ENCODE data around the gene NOTCH2. TPM values are rescaled to one million over a fixed set of nuclear protein-coding genes. Genes with fewer than 3 reads are reported as not detected.
A peak's percentile ranks its signal among the peaks of the same experiment; 100 is the strongest.

NOTCH2 gene
- total RNA-seq, 1 experiment from 2014 or later = 4.7 TPM

DNA sequence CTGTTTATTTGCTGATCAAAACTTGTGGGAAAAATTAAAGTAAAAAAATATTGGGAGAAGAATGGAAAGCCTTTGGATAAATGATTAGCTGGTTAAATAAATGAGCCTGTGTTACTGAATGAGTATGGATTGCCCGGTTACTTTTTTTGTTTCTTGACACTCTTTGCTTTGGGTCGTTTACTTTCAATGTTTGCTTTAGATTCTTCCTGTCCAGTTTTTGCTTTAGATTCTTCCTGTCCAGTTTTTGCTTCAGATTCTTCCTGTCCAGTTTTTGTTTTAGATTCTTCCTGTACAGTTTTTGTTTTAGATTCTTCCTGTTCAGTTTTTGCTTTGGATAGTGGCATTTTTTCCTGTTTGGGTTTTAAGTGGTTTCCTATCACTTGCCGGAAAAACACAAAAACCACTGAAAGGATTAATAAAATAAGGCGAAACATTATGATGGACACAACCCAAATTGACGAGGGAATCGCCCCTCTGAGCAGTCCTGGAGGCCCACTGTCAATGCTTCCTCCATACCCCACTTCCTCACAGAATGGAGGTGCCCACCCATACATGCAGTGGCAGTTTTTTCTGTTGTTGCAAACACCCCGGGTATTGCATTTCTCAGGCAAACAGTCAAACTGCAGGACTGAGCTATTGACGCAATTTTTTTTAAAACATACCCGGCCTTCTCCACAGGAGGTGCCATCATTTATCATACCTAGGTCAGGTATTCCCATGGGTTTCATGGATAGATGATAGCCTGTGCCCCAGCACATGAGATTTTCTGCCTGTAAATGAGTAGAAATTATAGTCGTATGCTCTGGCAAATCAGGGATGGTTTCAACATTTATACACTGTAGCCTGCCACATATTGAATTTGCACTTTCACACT is 175.4 kb downstream of the NOTCH2 start:
- no peaks in the 10 kb centered on the region for H3K9me3 ChIP-seq (ENCODE audit: low read length)
- H3K9me2 ChIP-seq (replicated peaks; ENCODE audit: insufficient read depth, low read length) = no peaks in the 10 kb centered on the region
- no peaks in the 10 kb centered on the region for H4K20me1 ChIP-seq (ENCODE audit: insufficient read depth, low read depth, low read length)
- no peaks in the 10 kb centered on the region for H3K27me3 ChIP-seq (ENCODE audit: low read length)
- H3K9ac ChIP-seq (ENCODE audit: low read length) = no peak overlapping the region
- H3K27ac ChIP-seq (ENCODE audit: low read length) = no peak overlapping the region
- no peaks in the 10 kb centered on the region for H3K4me1 ChIP-seq (ENCODE audit: low read length)
- H2AFZ ChIP-seq (ENCODE audit: low read length) = no peak overlapping the region
- no peak overlapping the region for H3K4me3 ChIP-seq (ENCODE audit: low read length)
- no peak for DNase-seq
- no peaks in the 10 kb centered on the region for H3K79me2 ChIP-seq (ENCODE audit: low read length)
- H3K4me2 ChIP-seq (ENCODE audit: low read depth, low read length, poor library complexity, severe bottlenecking) = no peak overlapping the region
- no peaks in the 10 kb centered on the region for H3K36me3 ChIP-seq (ENCODE audit: insufficient read depth, low read length)

DNA sequence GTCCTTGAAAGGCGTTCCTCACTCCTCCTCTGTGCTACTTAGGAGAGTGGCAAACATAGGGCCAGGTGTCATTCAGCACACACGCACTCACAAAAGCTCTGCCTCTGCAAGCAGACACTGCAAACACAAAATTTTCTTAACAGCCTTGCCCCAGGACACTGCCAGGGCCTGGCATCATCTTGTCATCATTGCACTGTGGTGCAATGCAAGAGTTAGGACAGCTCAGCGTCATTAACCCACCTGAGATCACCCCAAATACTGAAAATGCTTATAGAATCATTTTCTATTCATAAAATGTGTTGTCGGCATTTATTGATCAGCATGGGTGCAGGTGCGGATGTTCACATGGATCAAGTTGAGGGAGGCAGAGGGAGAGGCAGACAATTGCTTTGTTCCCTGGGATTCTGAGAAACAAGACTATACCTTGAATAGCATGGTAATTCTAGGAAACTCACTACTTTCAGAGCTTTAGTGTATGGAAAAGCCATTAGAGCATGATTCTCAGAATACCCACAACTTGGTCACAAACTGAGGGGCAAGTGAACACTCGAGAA is 176.1 kb downstream of the NOTCH2 start:
- no peaks in the 10 kb centered on the region for H3K27me3 ChIP-seq (ENCODE audit: low read length)
- no peaks in the 10 kb centered on the region for H3K36me3 ChIP-seq (ENCODE audit: insufficient read depth, low read length)
- H3K4me3 ChIP-seq (ENCODE audit: low read length) = no peak overlapping the region
- H3K9ac ChIP-seq (ENCODE audit: low read length) = no peak overlapping the region
- H3K9me3 ChIP-seq (ENCODE audit: low read length) = peaks cover 1% of the 10 kb centered on the region; the same call in 1 of the 2 replicates
- H3K79me2 ChIP-seq (ENCODE audit: low read length) = no peaks in the 10 kb centered on the region
- H3K4me2 ChIP-seq (ENCODE audit: low read depth, low read length, poor library complexity, severe bottlenecking) = no peak overlapping the region
- no peak overlapping the region for H2AFZ ChIP-seq (ENCODE audit: low read length)
- H3K9me2 ChIP-seq (replicated peaks; ENCODE audit: insufficient read depth, low read length) = no peaks in the 10 kb centered on the region
- no peak for DNase-seq
- no peaks in the 10 kb centered on the region for H4K20me1 ChIP-seq (ENCODE audit: insufficient read depth, low read depth, low read length)
- no peak overlapping the region for H3K27ac ChIP-seq (ENCODE audit: low read length)
- H3K4me1 ChIP-seq (ENCODE audit: low read length) = no peaks in the 10 kb centered on the region

DNA sequence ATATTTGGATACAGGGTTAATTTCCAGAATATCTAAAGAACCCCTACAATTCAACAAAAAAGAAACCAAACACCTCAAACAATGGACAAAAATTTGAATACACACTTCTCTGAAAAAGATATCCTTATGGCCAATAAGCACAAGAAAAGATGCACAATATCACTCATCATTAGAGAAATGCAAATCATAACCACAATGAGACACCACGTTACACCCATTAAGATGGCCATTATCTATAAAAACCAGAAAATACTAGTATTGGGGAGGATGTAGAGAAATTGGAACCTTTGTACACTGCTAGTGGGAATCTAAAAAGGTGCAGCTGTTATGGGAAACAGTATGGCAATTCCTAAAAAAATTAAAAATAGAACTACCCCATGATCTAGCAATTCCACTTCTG is 178.1 kb downstream of the NOTCH2 start:
- H3K4me3 ChIP-seq (ENCODE audit: low read length) = no peak overlapping the region

DNA sequence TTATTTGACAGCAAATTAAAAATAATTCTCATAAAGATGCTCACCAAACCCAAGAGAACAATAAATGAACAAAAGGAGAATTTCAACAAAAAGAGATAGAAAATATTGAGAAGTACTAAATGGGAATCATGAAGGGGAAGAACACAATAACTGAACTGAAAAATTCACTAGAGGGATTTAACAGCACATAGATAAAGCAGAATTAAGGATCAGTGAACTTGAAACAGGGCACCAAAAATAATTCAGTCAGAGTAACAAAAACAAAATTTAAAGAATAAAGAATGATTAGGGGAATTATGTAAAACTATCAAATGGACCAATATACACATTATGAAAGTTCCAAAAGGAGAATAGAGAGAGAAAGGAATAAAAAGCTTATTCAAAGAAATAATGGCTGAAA is 181.0 kb downstream of the NOTCH2 start:
- H3K4me2 ChIP-seq (ENCODE audit: low read depth, low read length, poor library complexity, severe bottlenecking) = no peak overlapping the region
- H3K27me3 ChIP-seq (ENCODE audit: low read length) = no peaks in the 10 kb centered on the region
- DNase-seq = no peak

More for the DNA sequence above, 178.1 kb downstream of the NOTCH2 start:
- Histone ChIP-seq H3K4me1 (ENCODE audit: low read length) (no peaks in the 10 kb centered on the region), H3K9me3 (ENCODE audit: low read length) (peaks cover 5% of the 10 kb centered on the region; the same call in 1 of the 2 replicates), H4K20me1 (ENCODE audit: insufficient read depth, low read depth, low read length) (no peaks in the 10 kb centered on the region), H3K9ac (ENCODE audit: low read length) (no peak overlapping the region), H3K4me2 (ENCODE audit: low read depth, low read length, poor library complexity, severe bottlenecking) (no peak overlapping the region), H2AFZ (ENCODE audit: low read length) (no peak overlapping the region), H3K79me2 (ENCODE audit: low read length) (no peaks in the 10 kb centered on the region), H3K27ac (ENCODE audit: low read length) (no peak overlapping the region), H3K36me3 (ENCODE audit: insufficient read depth, low read length) (no peaks in the 10 kb centered on the region), H3K27me3 (ENCODE audit: low read length) (no peaks in the 10 kb centered on the region), H3K9me2 (replicated peaks; ENCODE audit: insufficient read depth, low read length) (no peaks in the 10 kb centered on the region)
- no peak for DNase-seq

DNA sequence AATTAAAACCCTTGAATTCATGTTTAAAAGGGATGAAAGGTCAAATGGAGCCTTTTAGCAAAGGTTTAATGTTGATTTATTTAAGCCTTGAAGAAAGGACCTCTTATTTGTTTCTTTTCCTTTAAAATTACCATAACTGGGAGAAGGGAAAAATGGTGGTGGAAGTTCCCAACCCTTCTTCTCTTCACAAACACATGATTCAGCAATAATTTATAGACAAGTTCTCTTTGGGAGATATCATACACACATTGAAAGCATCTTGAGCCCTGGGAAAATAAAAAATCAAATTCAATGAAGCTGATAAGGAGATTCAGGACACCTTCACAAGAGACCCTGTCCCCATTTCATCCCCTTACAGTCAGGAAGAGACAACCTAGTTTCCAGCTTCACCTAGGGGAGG is 182.0 kb downstream of the NOTCH2 start:
- peaks cover 5% of the 10 kb centered on the region; the same call in 1 of the 2 replicates for H3K9me3 ChIP-seq (ENCODE audit: low read length)
- no peak for DNase-seq
- no peaks in the 10 kb centered on the region for H3K27me3 ChIP-seq (ENCODE audit: low read length)
- H3K4me3 ChIP-seq (ENCODE audit: low read length) = no peak overlapping the region
- H3K4me1 ChIP-seq (ENCODE audit: low read length) = no peaks in the 10 kb centered on the region
- no peak overlapping the region for H3K9ac ChIP-seq (ENCODE audit: low read length)
- no peak overlapping the region for H3K27ac ChIP-seq (ENCODE audit: low read length)
- H2AFZ ChIP-seq (ENCODE audit: low read length) = no peak overlapping the region
- no peaks in the 10 kb centered on the region for H3K79me2 ChIP-seq (ENCODE audit: low read length)
- H4K20me1 ChIP-seq (ENCODE audit: insufficient read depth, low read depth, low read length) = no peaks in the 10 kb centered on the region
- H3K9me2 ChIP-seq (replicated peaks; ENCODE audit: insufficient read depth, low read length) = no peaks in the 10 kb centered on the region
- H3K4me2 ChIP-seq (ENCODE audit: low read depth, low read length, poor library complexity, severe bottlenecking) = no peak overlapping the region
- H3K36me3 ChIP-seq (ENCODE audit: insufficient read depth, low read length) = no peaks in the 10 kb centered on the region

More for the DNA sequence above, 181.0 kb downstream of the NOTCH2 start:
- no peaks in the 10 kb centered on the region for H4K20me1 ChIP-seq (ENCODE audit: insufficient read depth, low read depth, low read length)
- no peaks in the 10 kb centered on the region for H3K36me3 ChIP-seq (ENCODE audit: insufficient read depth, low read length)
- peaks cover 5% of the 10 kb centered on the region; the same call in 1 of the 2 replicates for H3K9me3 ChIP-seq (ENCODE audit: low read length)
- no peaks in the 10 kb centered on the region for H3K9me2 ChIP-seq (replicated peaks; ENCODE audit: insufficient read depth, low read length)
- no peaks in the 10 kb centered on the region for H3K4me1 ChIP-seq (ENCODE audit: low read length)
- H3K9ac ChIP-seq (ENCODE audit: low read length) = no peak overlapping the region
- no peak overlapping the region for H3K4me3 ChIP-seq (ENCODE audit: low read length)
- H2AFZ ChIP-seq (ENCODE audit: low read length) = no peak overlapping the region
- no peak overlapping the region for H3K27ac ChIP-seq (ENCODE audit: low read length)
- H3K79me2 ChIP-seq (ENCODE audit: low read length) = no peaks in the 10 kb centered on the region

DNA sequence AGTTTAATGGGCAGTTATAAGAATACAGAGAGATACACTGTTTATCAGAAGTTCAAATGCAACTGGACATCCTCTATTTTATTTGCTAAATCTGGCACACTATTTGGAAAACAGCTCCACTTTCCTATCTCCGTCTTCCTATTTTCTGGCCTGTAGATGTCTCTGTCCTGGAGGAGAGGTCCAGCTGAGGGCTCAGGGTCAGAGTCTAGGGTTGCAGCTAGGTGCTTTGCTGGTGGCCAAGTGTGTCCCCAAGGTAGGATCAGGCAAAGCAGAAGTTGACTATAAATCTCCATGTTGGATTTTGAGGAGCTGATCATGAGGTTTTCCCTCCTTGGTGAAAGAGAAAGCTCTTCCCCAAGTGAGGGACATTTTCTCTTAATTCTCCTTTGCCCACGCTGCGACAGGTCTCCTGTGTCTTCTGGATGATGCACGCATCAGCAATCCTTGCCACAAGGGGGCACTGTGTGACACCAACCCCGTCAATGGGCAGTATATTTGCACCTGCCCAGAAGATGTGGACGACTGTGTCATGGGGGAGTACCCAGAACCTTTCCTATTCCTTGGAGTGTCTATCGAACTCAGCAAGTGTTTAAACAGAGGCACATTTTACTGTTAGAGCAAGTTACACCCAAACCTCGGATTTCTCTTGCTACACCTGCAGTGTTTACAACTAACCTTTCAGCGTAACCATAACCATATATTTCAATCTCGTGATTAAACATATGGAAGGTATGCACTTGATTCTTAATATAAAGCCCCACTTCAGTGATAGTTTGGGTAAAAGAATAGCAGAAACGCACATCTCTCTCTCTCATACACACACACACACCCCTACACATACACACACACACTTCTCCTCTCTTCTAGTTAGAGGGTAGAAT is 183.3 kb downstream of the NOTCH2 start:
- peak; percentile 73 for DNase-seq
- Histone ChIP-seq H3K9me2 (replicated peaks; ENCODE audit: insufficient read depth, low read length) (no peaks in the 10 kb centered on the region), H3K9me3 (ENCODE audit: low read length) (peaks cover 5% of the 10 kb centered on the region; the same call in 1 of the 2 replicates), H3K36me3 (ENCODE audit: insufficient read depth, low read length) (no peaks in the 10 kb centered on the region), H3K9ac (ENCODE audit: low read length) (no peak overlapping the region), H3K27me3 (ENCODE audit: low read length) (no peaks in the 10 kb centered on the region), H4K20me1 (ENCODE audit: insufficient read depth, low read depth, low read length) (no peaks in the 10 kb centered on the region), H3K27ac (ENCODE audit: low read length) (no peak overlapping the region), H3K4me1 (ENCODE audit: low read length) (no peaks in the 10 kb centered on the region), H3K4me2 (ENCODE audit: low read depth, low read length, poor library complexity, severe bottlenecking) (no peak overlapping the region), H2AFZ (ENCODE audit: low read length) (no peak overlapping the region), H3K79me2 (ENCODE audit: low read length) (no peaks in the 10 kb centered on the region), H3K4me3 (ENCODE audit: low read length) (no peak overlapping the region)

DNA sequence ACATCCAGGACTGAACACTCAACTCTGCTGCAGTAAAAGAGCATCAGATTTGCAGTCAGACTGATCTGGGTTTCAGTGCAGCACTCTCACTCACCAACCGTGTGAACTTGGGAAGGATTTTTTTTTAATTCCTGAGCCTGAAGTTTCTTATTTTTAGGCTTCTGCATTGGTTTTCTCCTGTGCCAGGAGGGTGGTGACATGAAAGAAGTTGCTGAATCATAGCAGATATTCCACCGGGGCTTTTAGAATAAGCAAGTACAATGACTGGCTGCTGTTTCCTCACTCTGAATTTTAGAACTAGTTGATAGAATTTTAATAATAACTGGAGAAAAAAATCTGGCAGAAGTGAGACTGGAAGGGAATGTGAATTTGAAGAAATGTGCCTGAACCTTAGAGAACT is 184.8 kb downstream of the NOTCH2 start:
- Histone ChIP-seq H3K36me3 (ENCODE audit: insufficient read depth, low read length) (no peaks in the 10 kb centered on the region), H3K79me2 (ENCODE audit: low read length) (no peaks in the 10 kb centered on the region), H3K9me3 (ENCODE audit: low read length) (peaks cover 5% of the 10 kb centered on the region; the same call in 1 of the 2 replicates), H3K4me2 (ENCODE audit: low read depth, low read length, poor library complexity, severe bottlenecking) (no peak overlapping the region), H3K27me3 (ENCODE audit: low read length) (no peaks in the 10 kb centered on the region), H3K27ac (ENCODE audit: low read length) (no peak overlapping the region), H2AFZ (ENCODE audit: low read length) (no peak overlapping the region), H3K9me2 (replicated peaks; ENCODE audit: insufficient read depth, low read length) (no peaks in the 10 kb centered on the region), H3K4me1 (ENCODE audit: low read length) (no peaks in the 10 kb centered on the region), H3K4me3 (ENCODE audit: low read length) (no peak overlapping the region), H3K9ac (ENCODE audit: low read length) (no peak overlapping the region), H4K20me1 (ENCODE audit: insufficient read depth, low read depth, low read length) (no peaks in the 10 kb centered on the region)
- DNase-seq = no peak

DNA sequence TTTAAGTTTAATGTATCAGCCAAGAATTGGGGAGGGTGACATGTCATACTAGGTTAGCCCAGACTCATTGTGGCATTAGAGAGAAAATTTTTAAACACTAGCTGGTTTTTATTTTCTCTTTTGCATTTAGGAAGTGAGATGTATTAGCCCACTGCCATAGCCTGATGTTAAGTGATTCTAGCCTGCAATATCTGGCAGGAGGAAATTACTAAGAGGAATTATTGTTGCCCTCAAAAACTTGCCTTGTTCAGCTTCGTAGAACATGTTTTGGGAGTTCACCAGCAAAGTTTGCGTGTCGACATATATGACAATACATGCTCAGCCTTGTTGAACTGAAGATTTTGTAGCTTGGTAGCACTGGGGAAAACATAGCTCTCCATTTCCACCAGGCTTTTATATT is 185.6 kb downstream of the NOTCH2 start:
- H3K9ac ChIP-seq (ENCODE audit: low read length) = no peak overlapping the region
- H3K4me3 ChIP-seq (ENCODE audit: low read length) = no peak overlapping the region
- no peaks in the 10 kb centered on the region for H3K79me2 ChIP-seq (ENCODE audit: low read length)
- no peak overlapping the region for H3K27ac ChIP-seq (ENCODE audit: low read length)
- no peak overlapping the region for H2AFZ ChIP-seq (ENCODE audit: low read length)
- H3K4me2 ChIP-seq (ENCODE audit: low read depth, low read length, poor library complexity, severe bottlenecking) = no peak overlapping the region
- H3K4me1 ChIP-seq (ENCODE audit: low read length) = no peaks in the 10 kb centered on the region
- H3K9me3 ChIP-seq (ENCODE audit: low read length) = peaks cover 5% of the 10 kb centered on the region; the same call in 1 of the 2 replicates
- no peaks in the 10 kb centered on the region for H3K27me3 ChIP-seq (ENCODE audit: low read length)
- H3K9me2 ChIP-seq (replicated peaks; ENCODE audit: insufficient read depth, low read length) = no peaks in the 10 kb centered on the region
- H4K20me1 ChIP-seq (ENCODE audit: insufficient read depth, low read depth, low read length) = no peaks in the 10 kb centered on the region
- no peaks in the 10 kb centered on the region for H3K36me3 ChIP-seq (ENCODE audit: insufficient read depth, low read length)
- no peak for DNase-seq
